HL-60 (cell line): Measurements from ENCODE around the gene AKR1C2.
"Not testable (repeated sequence)": the region's sequence is repeated elsewhere in the genome, so short reads cannot be mapped to it uniquely, and the experiment has no call there.

Source experiments
- GABPA ChIP-seq: IDR thresholded peaks from 2 replicates; pipeline ENCODE4 v1.6.1; 2012; ENCODE audit warnings: low read depth
- POLR2AphosphoS5 ChIP-seq: IDR thresholded peaks from 2 replicates; pipeline ENCODE4 v1.6.1; 2012; ENCODE audit warnings: low read depth
- REST ChIP-seq: IDR thresholded peaks from 2 replicates; pipeline ENCODE4 v1.6.1; 2012; ENCODE audit warnings: low read depth; ENCODE audit not compliant: insufficient replicate concordance
- SPI1 ChIP-seq: IDR thresholded peaks from 2 replicates; pipeline ENCODE4 v1.6.1; 2012; ENCODE audit warnings: low read depth, mild to moderate bottlenecking, borderline replicate concordance
- TF ChIP-seq, protein P1 (sequence below): IDR thresholded peaks from one replicate; pipeline ENCODE4 v1.5.1; 2011; ENCODE audit warnings: low read length, control low read depth, inconsistent platforms; ENCODE audit not compliant: insufficient read depth

- TF ChIP-seq, protein P1, sequence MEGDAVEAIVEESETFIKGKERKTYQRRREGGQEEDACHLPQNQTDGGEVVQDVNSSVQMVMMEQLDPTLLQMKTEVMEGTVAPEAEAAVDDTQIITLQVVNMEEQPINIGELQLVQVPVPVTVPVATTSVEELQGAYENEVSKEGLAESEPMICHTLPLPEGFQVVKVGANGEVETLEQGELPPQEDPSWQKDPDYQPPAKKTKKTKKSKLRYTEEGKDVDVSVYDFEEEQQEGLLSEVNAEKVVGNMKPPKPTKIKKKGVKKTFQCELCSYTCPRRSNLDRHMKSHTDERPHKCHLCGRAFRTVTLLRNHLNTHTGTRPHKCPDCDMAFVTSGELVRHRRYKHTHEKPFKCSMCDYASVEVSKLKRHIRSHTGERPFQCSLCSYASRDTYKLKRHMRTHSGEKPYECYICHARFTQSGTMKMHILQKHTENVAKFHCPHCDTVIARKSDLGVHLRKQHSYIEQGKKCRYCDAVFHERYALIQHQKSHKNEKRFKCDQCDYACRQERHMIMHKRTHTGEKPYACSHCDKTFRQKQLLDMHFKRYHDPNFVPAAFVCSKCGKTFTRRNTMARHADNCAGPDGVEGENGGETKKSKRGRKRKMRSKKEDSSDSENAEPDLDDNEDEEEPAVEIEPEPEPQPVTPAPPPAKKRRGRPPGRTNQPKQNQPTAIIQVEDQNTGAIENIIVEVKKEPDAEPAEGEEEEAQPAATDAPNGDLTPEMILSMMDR = not testable (repeated sequence)
- TF ChIP-seq REST, GABPA, POLR2AphosphoS5, SPI1: not testable (repeated sequence)
These were observed 60.7 kb downstream of the AKR1C2 start for GRCh38 chr10:4942931-4943330.
